Heart left ventricle (tissue), 16 donors: ENCODE data around the gene FYB2. TPM values are rescaled to one million over a fixed set of nuclear protein-coding genes. Genes with fewer than 3 reads are reported as not detected.

Source experiments
- ATAC-seq, 4 donors: fragments of 200-7000 bp; cut with Tn5 transposase; one replicate each; pipeline ENCODE4 v1.9.1; 2020 to 2022; ENCODE audit warnings: moderate library complexity in 4 of 4, mild to moderate bottlenecking in 3 of 4, moderate number of reproducible peaks in 1 of 4
- DNase-seq, 5 donors: peaks; one replicate each; pipeline ENCODE4 v3.0.0-alpha.2; 2020
- H3K27ac ChIP-seq, 12 donors: fragments of 200-600 bp; sonication (generic) in 4 of 12; one replicate each; pipeline versions ENCODE4 v1.5.0 to v1.8.0; 2016 to 2022; ENCODE audit warnings: mild to moderate bottlenecking in 2 of 12
- H3K27me3 ChIP-seq, 9 donors: fragments of 200-600 bp; sonication (generic) in 2 of 9; one replicate each; pipeline versions ENCODE4 v1.5.1 to v1.8.0; 2016 to 2022; ENCODE audit warnings: mild to moderate bottlenecking in 3 of 9
- H3K36me3 ChIP-seq, 9 donors: fragments of 200-600 bp; sonication (generic) in 2 of 9; one replicate each; pipeline versions ENCODE4 v1.5.0 to v1.8.0; 2018 to 2022; ENCODE audit warnings: mild to moderate bottlenecking in 2 of 9
- H3K4me1 ChIP-seq, 12 donors: fragments of 200-600 bp; sonication (generic) in 4 of 12; one replicate each; pipeline versions ENCODE4 v1.5.0 to v1.8.0; 2016 to 2022; ENCODE audit warnings: mild to moderate bottlenecking in 3 of 12
- H3K4me3 ChIP-seq, 12 donors: fragments of 200-600 bp; sonication (generic) in 4 of 12; one replicate each; pipeline versions ENCODE4 v1.5.0 to v1.8.0; 2017 to 2022; ENCODE audit warnings: mild to moderate bottlenecking in 9 of 12, moderate library complexity in 4 of 12
- H3K9me3 ChIP-seq, 12 donors: fragments of 200-600 bp; sonication (generic) in 4 of 12; one replicate each; pipeline versions ENCODE4 v1.5.0 to v1.8.0; 2016 to 2022; ENCODE audit warnings: mild to moderate bottlenecking in 1 of 12
- CTCF ChIP-seq, 12 donors: fragments of 200-600 bp; sonication (generic) in 4 of 12; IDR thresholded peaks; one replicate each; pipeline versions ENCODE4 v1.5.0 to v1.8.0; 2018 to 2022; ENCODE audit warnings: antibody characterized with exemption in 12 of 12, mild to moderate bottlenecking in 5 of 12
- POLR2A ChIP-seq, 2 donors: fragments of 450-650 bp; IDR thresholded peaks; one replicate each; pipeline ENCODE4 v1.6.1; 2017; ENCODE audit warnings: antibody characterized with exemption in 2 of 2, mild to moderate bottlenecking in 2 of 2, moderate library complexity in 2 of 2
- WGBS, 4 donors: extraction: QIAGEN DNeasy Blood & Tissue Kit in 2 of 4; methylation state at CpG; one replicate each; pipeline versions ENCODE4 v1.1.5 to v1.1.7; 2013 to 2018; 5-methylcytosine and 5-hydroxymethylcytosine counted together
- intact Hi-C, 10 donors: fragments of 100-400 bp; cut with DNase I; formaldehyde crosslinking; loops; one replicate each; pipeline versions ENCODE4 v1.11.1 to v1.14.2; 2022
- polyA plus RNA-seq, 2 donors: library from polyadenylated mRNA; stranded (reverse); fragments of 200-250 nt; gene quantifications; one replicate each; pipeline ENCODE4 v1.2.3, GENCODE V29; 2013
- total RNA-seq, 9 donors: library from RNA; depleted of rRNA in 2 of 9; stranded (reverse); fragments of >200 nt in 2 of 9; fragmentation: NEBNext Ultra II Directional in 3 of 9; extraction: Animal tissue kit (Norgen Biotek cat#: 25700) in 3 of 9; gene quantifications; one replicate each; pipeline versions ENCODE4 v1.1.0 to v1.2.4, GENCODE V29; 2016 to 2023
- donor health status: ischemic (EF 13 %, LVEDD 7.1; RV severe dilation, severe dysfunction).
- donor health status: healthy with polysubstance abuse.
- donor health status: DM: no; HTN: yes; CAD: no.
- donor health status: DM: no; HTN: no; CAD: no.
- donor health status: ischemic (EF 25% LVEDD 6.9; RV normal size, moderate dysfunction).
- donor health status: ischemic (EF 25% LVEDD 5.7; RV mildly dilated, moderate dysfunction).
- donor health status: healthy.
- donor health status: DM: yes; HTN: yes; CAD: no.
- donor health status: ischemic (EF 35%, LVEDD 5.7; RV mildly dilated, moderate dysfunction).
- donor health status: nonischemic (EF 11% LVEDD 7.7; RV severe dilation, severe dysfunction).
- donor health status: DM: yes; HTN: yes; CAD: no.
- donor health status: PGD.
- donor health status: ischemic (EF 29% LVEDD 5.4; RV normal size, mild dysfunction).
- donor health status: nonischemic (EF 23%, LVEDD 6.1; RV moderate dilation, normal function).

FYB2 gene
- total and polyA plus RNA-seq, 11 donors = 0.15 to 46.3 (median 9.1) TPM

GRCh38 chr1:56795870-56796269 lies 23.3 kb downstream of the FYB2 start:
- H3K9me3 ChIP-seq = no peaks in the 10 kb centered on the region
- no peaks in the 10 kb centered on the region for H3K27me3 ChIP-seq
- H3K36me3 ChIP-seq = no peaks in the 10 kb centered on the region
- ATAC-seq (no peak), DNase-seq (no peak)
- H3K27ac ChIP-seq = peak overlapping the region in 2 of 12 donors; percentile 86 to 89
- 93 to 97% (median 94%) methylated on average over 4 of the region's 4 CpGs for WGBS, 4 donors
- H3K4me3 ChIP-seq = no peak overlapping the region
- peaks cover 0 to 35% (median 18%) of the 10 kb centered on the region in 12 donors for H3K4me1 ChIP-seq
- intact Hi-C loops = no loop called here
- no peak for TF ChIP-seq CTCF (IDR thresholded peaks at IDR 0.05)
- TF ChIP-seq POLR2A (IDR thresholded peaks at IDR 0.05) = no peak

DNA sequence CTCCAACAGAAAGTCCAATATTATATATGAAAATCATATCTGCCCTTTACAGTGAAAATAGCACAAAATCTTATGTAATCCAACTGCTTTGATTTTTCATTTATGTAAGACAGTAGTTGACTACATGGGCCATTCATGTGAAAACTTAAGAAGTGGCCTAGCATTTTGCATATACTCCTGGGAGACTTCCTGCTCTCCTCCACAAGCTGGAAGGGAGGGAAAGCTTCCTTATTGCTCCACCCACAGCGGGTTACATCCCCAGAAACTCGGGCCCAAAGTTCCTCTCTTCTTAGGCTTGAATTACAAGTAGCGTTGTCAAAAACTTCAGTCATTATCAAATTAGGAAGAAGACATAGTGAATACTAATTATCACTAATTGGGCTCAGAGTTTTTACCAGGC lies 29.2 kb downstream of the FYB2 start:
- TF ChIP-seq CTCF (IDR thresholded peaks at IDR 0.05) (no peak), POLR2A (IDR thresholded peaks at IDR 0.05) (no peak)
- Histone ChIP-seq H3K27ac (no peak overlapping the region), H3K27me3 (no peaks in the 10 kb centered on the region), H3K36me3 (peaks cover 0 to 3% (median 0%) of the 10 kb centered on the region in 9 donors), H3K4me1 (peaks cover 0 to 23% (median 13%) of the 10 kb centered on the region in 12 donors), H3K4me3 (no peak overlapping the region), H3K9me3 (no peaks in the 10 kb centered on the region)
- WGBS, 4 donors = 69 to 80% (median 74%) methylated on average over 3 of the region's 3 CpGs
- intact Hi-C loops = no loop called here
- DNase-seq = no peak
- ATAC-seq = no peak

GRCh38 chr1:56788588-56788987 lies 30.6 kb downstream of the FYB2 start:
- no peaks in the 10 kb centered on the region for H3K9me3 ChIP-seq
- no peaks in the 10 kb centered on the region for H3K27me3 ChIP-seq
- 6 to 12% (median 9%) methylated on average over 6 of the region's 6 CpGs for WGBS, 4 donors
- intact Hi-C loops = no loop called here
- TF ChIP-seq CTCF (IDR thresholded peaks at IDR 0.05) (no peak), POLR2A (IDR thresholded peaks at IDR 0.05) (no peak)
- H3K36me3 ChIP-seq = peaks cover 0 to 3% (median 0%) of the 10 kb centered on the region in 9 donors
- peak; percentile 9 to 83 (median 72) for ATAC-seq
- H3K27ac ChIP-seq = peak overlapping the region in 2 of 12 donors; percentile 1 to 20
- no peak overlapping the region for H3K4me3 ChIP-seq
- H3K4me1 ChIP-seq = peaks cover 0 to 18% (median 10%) of the 10 kb centered on the region in 12 donors
- peak in 4 of 5 donors; percentile 41 to 72 (median 54) for DNase-seq

DNA sequence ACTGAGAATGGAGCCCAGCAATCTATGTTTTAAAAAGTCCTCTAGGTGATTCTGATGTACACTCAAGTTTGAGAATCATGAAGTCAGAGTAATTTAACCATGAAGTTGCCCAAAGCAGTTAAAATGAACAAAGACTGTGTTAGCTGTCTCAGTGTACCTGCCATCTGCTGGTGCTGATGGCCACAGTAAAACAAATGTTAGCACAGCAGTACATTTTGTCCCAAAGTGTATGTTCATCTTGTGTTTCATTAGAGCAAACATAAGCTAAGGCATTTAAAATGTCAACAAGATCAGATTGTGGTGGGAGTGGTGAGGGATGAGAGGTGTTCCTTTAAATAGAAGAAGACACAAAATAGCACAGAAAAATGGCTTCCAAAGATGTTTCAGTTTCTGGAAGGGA lies 31.1 kb downstream of the FYB2 start:
- H3K27ac ChIP-seq = peak overlapping the region in 2 of 12 donors; percentile 1 to 20
- H3K9me3 ChIP-seq = no peaks in the 10 kb centered on the region
- no peak for TF ChIP-seq CTCF (IDR thresholded peaks at IDR 0.05)
- no peak for TF ChIP-seq POLR2A (IDR thresholded peaks at IDR 0.05)
- H3K27me3 ChIP-seq = no peaks in the 10 kb centered on the region
- peaks cover 0 to 3% (median 0%) of the 10 kb centered on the region in 9 donors for H3K36me3 ChIP-seq
- intact Hi-C loops = no loop called here
- ATAC-seq (peak; percentile 9 to 38 (median 27)), DNase-seq (no peak)
- H3K4me3 ChIP-seq = no peak overlapping the region
- H3K4me1 ChIP-seq = peaks cover 0 to 18% (median 10%) of the 10 kb centered on the region in 12 donors
